Endodermal cell (in vitro differentiated cells): Measurements from ENCODE around the gene PDE4D. TPM values are rescaled to one million over a fixed set of nuclear protein-coding genes. Genes with fewer than 3 reads are reported as not detected.

Source experiments
- DNase-seq: peaks from one replicate; pipeline ENCODE4 v3.0.0-alpha.2; 2017
- H3K27ac ChIP-seq: 2 replicates; pipeline ENCODE4 v1.5.1; 2013; ENCODE audit warnings: mild to moderate bottlenecking, low read depth, low read length, moderate library complexity
- H3K27me3 ChIP-seq: 2 replicates; pipeline ENCODE4 v1.6.1; 2013; ENCODE audit warnings: mild to moderate bottlenecking, low read length, moderate library complexity; ENCODE audit not compliant: insufficient read depth, control insufficient read depth, poor library complexity, severe bottlenecking
- H3K36me3 ChIP-seq: 2 replicates; pipeline ENCODE4 v1.7.0; 2013; ENCODE audit warnings: mild to moderate bottlenecking, low read length, moderate library complexity; ENCODE audit not compliant: control insufficient read depth, insufficient read depth
- H3K4me1 ChIP-seq: one replicate; pipeline ENCODE4 v1.7.0; 2013; ENCODE audit warnings: low read length; ENCODE audit not compliant: control insufficient read depth, insufficient read depth
- H3K4me3 ChIP-seq: 2 replicates; pipeline ENCODE4 v1.5.1; 2013; ENCODE audit warnings: mild to moderate bottlenecking, low read length, moderate library complexity
- H3K9ac ChIP-seq: 2 replicates; pipeline ENCODE4 v1.6.1; 2013; ENCODE audit warnings: mild to moderate bottlenecking, low read length, moderate library complexity; ENCODE audit not compliant: poor library complexity, severe bottlenecking; ENCODE audit errors: extremely low read depth
- H3K9me3 ChIP-seq: 2 replicates; pipeline ENCODE4 v1.6.1; 2013; ENCODE audit warnings: mild to moderate bottlenecking, low read length, moderate library complexity; ENCODE audit not compliant: control insufficient read depth
- H3K27ac Mint-ChIP-seq: 2 replicates; pipeline ENCODE4 v1.8.0; 2020; ENCODE audit warnings: mixed read lengths
- H3K27me3 Mint-ChIP-seq: 2 replicates; pipeline ENCODE4 v1.8.0; 2021; ENCODE audit warnings: mild to moderate bottlenecking, mixed read lengths; ENCODE audit not compliant: insufficient read depth
- H3K36me3 Mint-ChIP-seq: 2 replicates; pipeline ENCODE4 v1.8.0; 2020; ENCODE audit warnings: low read depth, mixed read lengths
- H3K4me1 Mint-ChIP-seq: 2 replicates; pipeline ENCODE4 v1.8.0; 2020; ENCODE audit warnings: mixed read lengths
- H3K4me3 Mint-ChIP-seq: 2 replicates; pipeline ENCODE4 v1.8.0; 2020; ENCODE audit warnings: mild to moderate bottlenecking, moderate library complexity, mixed read lengths
- H3K9me3 Mint-ChIP-seq: 2 replicates; pipeline ENCODE4 v1.8.0; 2020; ENCODE audit warnings: mild to moderate bottlenecking, mixed read lengths
- WGBS, 2 experiments: methylation state at CpG; one replicate each; pipeline versions ENCODE4 v1.1.5 to v1.1.7; 2013; ENCODE audit warnings: missing lambda C conversion rate in 2 of 2, mixed read lengths in 1 of 2; ENCODE audit not compliant: insufficient coverage in 1 of 2, insufficient read length in 1 of 2; 5-methylcytosine and 5-hydroxymethylcytosine counted together
- total RNA-seq, 2 donors: library from RNA; stranded (reverse); fragmentation: NEBNext Ultra II Directional in 1 of 2; extraction: Animal tissue kit (Norgen Biotek cat#: 25700) in 1 of 2; gene quantifications; 2 replicates in 1 of 2; 3 replicates in 1 of 2; pipeline ENCODE4 v1.2.1, GENCODE V29; 2021
- TF ChIP-seq, protein P1 (sequence below): fragments of 200-600 bp; sonication (generic); conservative IDR thresholded peaks from 2 replicates; pipeline ENCODE4 v1.5.0; 2021; ENCODE audit warnings: antibody characterized with exemption, mild to moderate bottlenecking

The PDE4D gene
- total RNA-seq, 2 donors from 2014 or later, result 9.2 to 11.4 TPM

DNA sequence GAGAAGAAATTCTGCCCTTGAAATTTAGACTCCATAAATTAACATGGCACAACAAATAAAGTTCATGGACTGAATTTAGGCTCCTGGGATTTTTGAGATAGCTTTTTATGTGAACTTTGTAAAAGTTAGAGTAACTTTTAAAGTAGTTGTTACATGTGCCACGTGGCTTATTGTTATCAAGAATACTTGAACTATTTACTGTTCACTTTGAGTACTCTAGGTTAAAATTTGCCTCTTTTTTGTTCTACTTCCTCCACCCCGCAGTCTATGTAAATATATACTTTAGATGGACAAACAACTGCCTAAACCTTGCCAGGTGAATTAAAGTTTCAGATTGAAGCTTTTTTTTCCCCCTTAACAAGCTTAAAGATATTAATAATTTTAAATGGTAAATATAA is 852.7 kb downstream of the PDE4D start:
- Histone ChIP-seq H3K27ac (no peak overlapping the region), H3K4me1 (no peaks in the 10 kb centered on the region), H3K27me3 (peaks cover 46% of the 10 kb centered on the region), H3K36me3 (no peaks in the 10 kb centered on the region), H3K9me3 (no peaks in the 10 kb centered on the region), H3K4me3 (no peak overlapping the region), H3K9ac (no peak overlapping the region)
- Mint-ChIP-seq H3K27ac (no peak overlapping the region), H3K4me1 (peaks cover 6% of the 10 kb centered on the region), H3K4me3 (no peak overlapping the region), H3K36me3 (no peaks in the 10 kb centered on the region), H3K27me3 (peaks cover 49% of the 10 kb centered on the region), H3K9me3 (peaks cover 3% of the 10 kb centered on the region)
- TF ChIP-seq, protein P1, sequence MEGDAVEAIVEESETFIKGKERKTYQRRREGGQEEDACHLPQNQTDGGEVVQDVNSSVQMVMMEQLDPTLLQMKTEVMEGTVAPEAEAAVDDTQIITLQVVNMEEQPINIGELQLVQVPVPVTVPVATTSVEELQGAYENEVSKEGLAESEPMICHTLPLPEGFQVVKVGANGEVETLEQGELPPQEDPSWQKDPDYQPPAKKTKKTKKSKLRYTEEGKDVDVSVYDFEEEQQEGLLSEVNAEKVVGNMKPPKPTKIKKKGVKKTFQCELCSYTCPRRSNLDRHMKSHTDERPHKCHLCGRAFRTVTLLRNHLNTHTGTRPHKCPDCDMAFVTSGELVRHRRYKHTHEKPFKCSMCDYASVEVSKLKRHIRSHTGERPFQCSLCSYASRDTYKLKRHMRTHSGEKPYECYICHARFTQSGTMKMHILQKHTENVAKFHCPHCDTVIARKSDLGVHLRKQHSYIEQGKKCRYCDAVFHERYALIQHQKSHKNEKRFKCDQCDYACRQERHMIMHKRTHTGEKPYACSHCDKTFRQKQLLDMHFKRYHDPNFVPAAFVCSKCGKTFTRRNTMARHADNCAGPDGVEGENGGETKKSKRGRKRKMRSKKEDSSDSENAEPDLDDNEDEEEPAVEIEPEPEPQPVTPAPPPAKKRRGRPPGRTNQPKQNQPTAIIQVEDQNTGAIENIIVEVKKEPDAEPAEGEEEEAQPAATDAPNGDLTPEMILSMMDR, result no peak
- WGBS, 2 experiments, result 91% methylated on average over 2 of the region's 2 CpGs; no CpG with 5 or more reads in 1 of the 2 experiments
- DNase-seq, result no peak

DNA sequence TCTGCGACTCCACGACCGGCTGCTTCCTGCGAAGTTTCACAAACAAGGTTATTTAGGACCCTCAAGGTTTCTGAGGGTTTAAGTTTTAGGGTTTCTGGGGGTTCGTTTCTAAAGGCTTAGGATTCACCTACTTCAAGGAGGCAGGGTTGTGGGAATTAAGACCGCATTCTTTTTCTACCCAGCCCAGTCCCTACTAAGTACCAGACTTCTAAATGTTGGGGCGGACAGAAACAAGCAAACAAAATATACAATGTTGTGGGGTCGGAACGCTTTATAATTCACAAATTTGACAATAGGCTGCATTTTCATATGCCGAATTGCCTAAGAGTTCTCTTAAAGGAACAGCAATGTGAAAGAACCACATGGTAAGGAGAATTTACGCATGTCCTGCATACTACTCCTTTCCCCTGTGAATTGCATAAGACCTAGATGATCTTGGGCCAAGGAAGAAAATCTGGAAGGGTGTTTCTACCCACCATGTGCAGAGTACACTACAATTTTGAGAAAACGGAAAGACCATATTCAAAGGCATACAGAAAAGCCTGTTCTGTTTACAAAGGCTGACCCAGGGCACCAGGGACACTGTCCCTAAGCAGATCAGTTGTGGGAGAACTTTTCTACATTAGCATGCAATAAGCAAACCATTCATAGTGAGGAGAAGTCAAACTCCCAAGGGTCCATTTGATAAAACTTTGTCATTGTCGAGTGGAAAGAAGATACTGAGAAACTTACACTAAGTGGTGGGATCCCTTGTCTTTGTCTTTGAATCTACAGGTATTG is 853.3 kb downstream of the PDE4D start:
- no peaks in the 10 kb centered on the region for H3K36me3 Mint-ChIP-seq
- Histone ChIP-seq H3K4me1 (no peaks in the 10 kb centered on the region), H3K9ac (no peak overlapping the region), H3K36me3 (no peaks in the 10 kb centered on the region), H3K4me3 (peak overlapping the region; percentile 72), H3K27me3 (peaks cover 46% of the 10 kb centered on the region), H3K27ac (no peak overlapping the region), H3K9me3 (no peaks in the 10 kb centered on the region)
- peak overlapping the region; percentile 76 for H3K4me3 Mint-ChIP-seq
- peaks cover 49% of the 10 kb centered on the region for H3K27me3 Mint-ChIP-seq
- no peak overlapping the region for H3K27ac Mint-ChIP-seq
- TF ChIP-seq, protein P1, result no peak
- H3K4me1 Mint-ChIP-seq, result peaks cover 6% of the 10 kb centered on the region
- H3K9me3 Mint-ChIP-seq, result peaks cover 3% of the 10 kb centered on the region
- WGBS, 2 experiments, result 42 to 64% methylated on average over 7 to 13 of the region's 13 CpGs
- DNase-seq, result no peak

DNA sequence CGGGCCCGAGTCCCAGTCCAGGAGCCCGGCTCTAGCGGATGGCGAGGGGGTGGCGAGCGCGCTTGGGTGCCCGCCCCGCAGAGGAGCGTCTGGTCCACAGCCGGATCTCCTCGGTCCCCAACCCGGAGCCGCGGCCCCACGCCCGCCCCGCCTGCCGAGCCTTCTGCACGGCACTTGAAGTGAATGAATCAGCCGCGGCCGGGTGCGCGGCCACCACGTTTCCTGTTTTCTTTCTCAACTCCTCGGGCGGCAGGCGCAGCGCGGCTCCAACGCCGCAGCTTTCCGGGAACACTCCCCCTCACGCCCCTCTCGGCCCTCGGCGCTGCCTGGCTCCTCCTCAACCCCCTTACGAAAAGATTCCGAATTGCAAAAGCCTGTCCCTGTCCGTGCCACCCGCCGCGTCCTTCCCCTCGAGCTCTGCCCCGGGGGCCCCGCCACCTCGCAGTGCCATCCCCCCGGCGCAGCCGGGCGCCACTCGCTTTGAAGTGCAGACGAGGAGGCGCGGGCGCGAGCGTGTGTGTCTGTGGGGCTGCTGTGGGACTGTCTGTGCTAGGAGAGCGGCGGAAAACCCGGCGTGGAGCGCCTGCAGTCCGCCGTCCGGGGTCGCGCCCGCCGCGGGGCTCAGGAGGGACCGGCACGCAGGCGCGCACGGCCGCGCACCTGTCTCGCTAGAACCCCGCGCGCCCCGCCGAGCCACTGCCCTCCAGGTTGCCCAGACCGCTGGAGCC is 854.1 kb downstream of the PDE4D start:
- Histone ChIP-seq H3K4me1 (no peaks in the 10 kb centered on the region), H3K9me3 (no peaks in the 10 kb centered on the region), H3K27me3 (peaks cover 46% of the 10 kb centered on the region), H3K9ac (no peak overlapping the region), H3K36me3 (no peaks in the 10 kb centered on the region), H3K4me3 (peak overlapping the region; percentile 72), H3K27ac (no peak overlapping the region)
- TF ChIP-seq, protein P1, result no peak
- Mint-ChIP-seq H3K4me1 (peaks cover 6% of the 10 kb centered on the region), H3K27me3 (peaks cover 49% of the 10 kb centered on the region), H3K9me3 (peaks cover 3% of the 10 kb centered on the region), H3K4me3 (peak overlapping the region; percentile 76), H3K36me3 (no peaks in the 10 kb centered on the region), H3K27ac (no peak overlapping the region)
- WGBS, 2 experiments, result 1% methylated on average over 29 to 87 of the region's 87 CpGs
- DNase-seq, result peak; percentile 86
